ENCODE results near the gene CLDN16.

The CLDN16 gene

GRCh38 chr3:190381441-190381840, 6.5 kb upstream of the CLDN16 start:
- DNase-seq = no peak

- no peak for DNase-seq
These were observed 5.9 kb upstream of the CLDN16 start for GRCh38 chr3:190382082-190382481.

- no peak for DNase-seq
These were observed 3.6 kb upstream of the CLDN16 start for GRCh38 chr3:190384309-190384756.

GRCh38 chr3:190385731-190386688, 2.0 kb upstream of the CLDN16 start:
- no peak for DNase-seq

- DNase-seq = no peak
These were observed 740 bp downstream of the CLDN16 start for GRCh38 chr3:190388703-190389102.

GRCh38 chr3:190396001-190396400, 8.0 kb downstream of the CLDN16 start:
- DNase-seq = no peak

- no peak for DNase-seq
These were observed 9.9 kb downstream of the CLDN16 start for GRCh38 chr3:190397889-190398288.

GRCh38 chr3:190399677-190400076, 11.7 kb downstream of the CLDN16 start:
- DNase-seq = no peak

GRCh38 chr3:190401963-190402362, 14.0 kb downstream of the CLDN16 start:
- DNase-seq = no peak

- DNase-seq = no peak
These were observed 16.8 kb downstream of the CLDN16 start for GRCh38 chr3:190404715-190405114.

GRCh38 chr3:190414297-190414696, 26.3 kb downstream of the CLDN16 start:
- no peak for DNase-seq

GRCh38 chr3:190424108-190424477, 36.1 kb downstream of the CLDN16 start:
- DNase-seq = no peak

- no peak for DNase-seq
These were observed 36.8 kb downstream of the CLDN16 start for GRCh38 chr3:190424478-190425439.

GRCh38 chr3:190425833-190426232, 37.9 kb downstream of the CLDN16 start:
- DNase-seq = no peak

- DNase-seq = no peak
These were observed 39.0 kb downstream of the CLDN16 start for GRCh38 chr3:190426806-190427507.

GRCh38 chr3:190429681-190430080, 41.7 kb downstream of the CLDN16 start:
- no peak for DNase-seq

GRCh38 chr3:190430906-190431305, 42.9 kb downstream of the CLDN16 start:
- DNase-seq = no peak

GRCh38 chr3:190432216-190432615, 44.3 kb downstream of the CLDN16 start:
- DNase-seq = no peak

- DNase-seq = no peak
These were observed 45.7 kb downstream of the CLDN16 start for GRCh38 chr3:190433626-190434025.

- no peak for DNase-seq
These were observed 47.7 kb downstream of the CLDN16 start for GRCh38 chr3:190435618-190436017.

GRCh38 chr3:190436331-190436730, 48.4 kb downstream of the CLDN16 start:
- DNase-seq = no peak

GRCh38 chr3:190442240-190442639, 54.3 kb downstream of the CLDN16 start:
- no peak for DNase-seq

GRCh38 chr3:190443257-190443656, 55.3 kb downstream of the CLDN16 start:
- DNase-seq = no peak
